Chondrocyte (in vitro differentiated cells): ENCODE results near the gene ATG9B. TPM values are rescaled to one million over a fixed set of nuclear protein-coding genes. Genes with fewer than 3 reads are reported as not detected.

Experiments
- DNase-seq: peaks from one replicate; pipeline ENCODE4 v3.0.0; 2021; ENCODE audit warnings: mixed read lengths, low spot score
- H3K27ac Mint-ChIP-seq: one replicate; pipeline ENCODE4 v1.8.0; 2021; ENCODE audit warnings: mild to moderate bottlenecking, moderate library complexity, mixed read lengths; ENCODE audit not compliant: unreplicated experiment
- H3K27me3 Mint-ChIP-seq: 2 replicates; pipeline ENCODE4 v1.8.0; 2021; ENCODE audit warnings: low read depth, mixed read lengths
- H3K36me3 Mint-ChIP-seq: 2 replicates; pipeline ENCODE4 v1.8.0; 2021; ENCODE audit warnings: low read depth, mixed read lengths
- H3K4me1 Mint-ChIP-seq: 2 replicates; pipeline ENCODE4 v1.8.0; 2021; ENCODE audit warnings: low read depth, mild to moderate bottlenecking, mixed read lengths
- H3K4me3 Mint-ChIP-seq: one replicate; pipeline ENCODE4 v1.8.0; 2021; ENCODE audit warnings: mild to moderate bottlenecking, moderate library complexity, mixed read lengths; ENCODE audit not compliant: unreplicated experiment
- H3K9me3 Mint-ChIP-seq: 2 replicates; pipeline ENCODE4 v1.8.0; 2021; ENCODE audit warnings: low read depth, mixed read lengths
- CTCF ChIP-seq: fragments of 200-600 bp; sonication (generic); IDR thresholded peaks from 2 replicates; pipeline ENCODE4 v1.5.0; 2021; ENCODE audit warnings: antibody characterized with exemption, mild to moderate bottlenecking, moderate library complexity
- total RNA-seq: library from RNA; stranded (reverse); gene quantifications from 3 replicates; pipeline ENCODE4 v1.2.1, GENCODE V29; 2021

ATG9B gene
- total RNA-seq, 1 donor from 2014 or later, result 1.6 TPM

DNA sequence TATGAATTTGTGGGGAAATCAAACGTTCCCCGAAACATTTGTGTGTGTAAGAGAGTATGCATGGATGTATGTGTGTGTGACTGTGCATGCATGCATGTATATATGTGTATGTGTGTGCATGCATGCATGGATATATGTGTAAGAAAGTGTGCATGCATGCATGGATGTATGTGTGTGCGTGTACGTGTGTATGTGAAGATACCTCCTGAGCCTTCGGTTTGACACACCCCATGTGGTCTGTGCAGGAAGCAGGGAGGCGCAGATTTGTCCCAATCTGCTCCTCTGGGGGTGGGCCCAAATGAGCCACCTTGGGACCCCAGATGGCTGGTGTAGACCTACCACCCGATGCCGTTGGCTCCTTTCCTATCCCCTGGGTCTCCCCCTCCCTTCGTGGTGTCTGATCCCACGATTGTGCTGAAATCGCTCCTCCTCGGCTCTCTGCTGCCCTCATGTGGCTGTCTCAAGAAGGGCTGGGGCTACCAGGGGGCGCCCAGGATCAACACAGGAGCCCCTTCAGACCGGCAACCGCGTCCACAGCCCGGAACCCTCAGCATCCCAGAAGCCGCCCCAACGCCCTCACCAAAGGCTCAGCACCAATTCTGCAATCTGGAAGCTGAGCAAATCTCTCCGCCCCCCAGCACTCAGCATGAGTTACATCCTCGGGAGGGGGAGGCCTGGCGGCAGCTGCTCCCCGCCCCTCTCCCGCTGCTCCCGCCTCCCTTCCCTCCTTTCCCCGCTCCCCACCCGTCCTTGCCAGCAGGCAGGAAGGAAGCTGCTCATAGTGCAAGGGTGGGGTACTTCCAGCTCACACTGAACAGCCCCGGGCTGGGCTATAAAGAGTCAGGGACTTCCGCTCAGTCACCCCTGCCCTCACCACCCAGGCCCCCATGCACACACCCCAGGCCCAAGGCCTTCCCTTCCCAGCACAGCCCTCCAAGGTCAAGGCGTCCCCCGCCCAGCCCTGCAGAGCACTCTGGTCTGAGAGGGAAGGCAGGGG lies 35.8 kb downstream of the ATG9B start:
- peak overlapping the region; percentile 33 for H3K4me3 Mint-ChIP-seq
- H3K27me3 Mint-ChIP-seq, result peaks cover 17% of the 10 kb centered on the region
- H3K27ac Mint-ChIP-seq, result no peak overlapping the region
- no peak for DNase-seq
- peak; percentile 92 for TF ChIP-seq CTCF
- H3K36me3 Mint-ChIP-seq, result peaks cover 2% of the 10 kb centered on the region
- peaks cover 15% of the 10 kb centered on the region for H3K9me3 Mint-ChIP-seq
- H3K4me1 Mint-ChIP-seq, result peaks cover 14% of the 10 kb centered on the region

DNA sequence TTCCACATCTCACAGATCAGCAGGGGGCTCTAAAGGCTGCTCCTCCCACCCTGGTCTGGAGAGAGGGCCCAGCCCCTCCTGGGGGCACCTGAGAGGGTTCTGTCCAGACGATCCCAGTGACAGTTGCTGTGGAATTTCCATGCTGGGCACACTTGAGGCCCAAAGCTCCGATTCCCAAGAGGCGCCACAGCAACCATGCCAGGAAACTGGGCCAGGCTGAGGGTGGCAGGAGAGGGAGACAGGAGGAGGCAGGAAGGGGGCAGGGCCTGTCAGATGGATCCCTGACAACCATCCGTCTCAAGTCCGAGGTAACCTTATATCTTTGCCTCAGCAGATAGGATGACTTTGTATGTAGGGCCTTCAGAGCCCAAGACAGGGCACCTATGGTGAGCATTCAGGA lies 37.7 kb downstream of the ATG9B start:
- no peak for TF ChIP-seq CTCF
- Mint-ChIP-seq H3K4me1 (peaks cover 11% of the 10 kb centered on the region), H3K4me3 (no peak overlapping the region), H3K9me3 (peaks cover 15% of the 10 kb centered on the region), H3K27me3 (peaks cover 28% of the 10 kb centered on the region), H3K27ac (no peak overlapping the region), H3K36me3 (peaks cover 2% of the 10 kb centered on the region)
- DNase-seq, result no peak

GRCh38 chr7:150986099-150986512 lies 38.2 kb downstream of the ATG9B start:
- no peak overlapping the region for H3K27ac Mint-ChIP-seq
- H3K9me3 Mint-ChIP-seq, result peaks cover 11% of the 10 kb centered on the region
- DNase-seq, result no peak
- peaks cover 33% of the 10 kb centered on the region for H3K27me3 Mint-ChIP-seq
- peak; percentile 82 for TF ChIP-seq CTCF
- H3K4me3 Mint-ChIP-seq, result no peak overlapping the region
- peaks cover 11% of the 10 kb centered on the region for H3K4me1 Mint-ChIP-seq
- H3K36me3 Mint-ChIP-seq, result peaks cover 2% of the 10 kb centered on the region

DNA sequence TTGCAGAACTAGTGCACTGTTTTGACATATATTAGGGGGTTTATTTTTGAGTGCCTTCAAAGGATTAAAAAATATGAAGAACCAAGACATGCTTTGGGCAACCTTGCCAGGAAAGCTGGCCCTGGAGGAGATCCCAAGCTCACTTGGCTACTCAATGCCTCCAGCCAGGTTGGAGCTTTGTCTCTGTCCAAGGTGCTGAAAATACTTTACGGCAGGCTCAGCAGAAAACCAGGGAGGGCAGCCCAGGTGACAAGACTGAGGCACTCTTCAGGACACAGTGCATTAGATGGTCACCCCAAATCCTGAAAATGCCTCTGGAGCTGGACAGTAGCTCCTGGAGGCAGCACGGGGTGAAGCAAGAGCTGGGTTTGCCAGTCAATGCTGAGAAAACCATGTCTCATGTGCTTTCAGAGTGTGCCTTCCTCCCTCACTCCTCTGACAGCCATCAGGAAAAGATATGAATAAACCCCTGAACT lies 40.4 kb downstream of the ATG9B start:
- no peaks in the 10 kb centered on the region for H3K9me3 Mint-ChIP-seq
- no peak overlapping the region for H3K27ac Mint-ChIP-seq
- peaks cover 10% of the 10 kb centered on the region for H3K4me1 Mint-ChIP-seq
- no peak overlapping the region for H3K4me3 Mint-ChIP-seq
- peaks cover 43% of the 10 kb centered on the region for H3K27me3 Mint-ChIP-seq
- no peaks in the 10 kb centered on the region for H3K36me3 Mint-ChIP-seq
- no peak for TF ChIP-seq CTCF
- DNase-seq, result no peak

GRCh38 chr7:150982351-150982750 lies 41.9 kb downstream of the ATG9B start:
- Mint-ChIP-seq H3K4me1 (peaks cover 10% of the 10 kb centered on the region), H3K27me3 (peaks cover 46% of the 10 kb centered on the region), H3K27ac (no peak overlapping the region), H3K36me3 (no peaks in the 10 kb centered on the region), H3K4me3 (no peak overlapping the region), H3K9me3 (no peaks in the 10 kb centered on the region)
- no peak for TF ChIP-seq CTCF
- no peak for DNase-seq
